Sigmoid colon (tissue), 4 donors: ENCODE results near the gene TBCK.

ENCODE experiments used
- CTCF ChIP-seq, 4 experiments: fragments of 450-650 bp in 3 of 4; fragments of 200-600 bp in 1 of 4; IDR thresholded peaks; one replicate each; pipeline ENCODE4 v1.5.1; 2016 to 2019; ENCODE audit warnings: antibody characterized with exemption in 4 of 4, mild to moderate bottlenecking in 3 of 4, moderate library complexity in 2 of 4
- EP300 ChIP-seq, 4 donors: sonication (generic); formaldehyde crosslinking; IDR thresholded peaks; one replicate each; pipeline ENCODE4 v1.6.1; 2017; ENCODE audit warnings: antibody characterized with exemption in 4 of 4
- POLR2A ChIP-seq, 2 donors: fragments of 450-650 bp; IDR thresholded peaks; one replicate each; pipeline ENCODE4 v1.6.1; 2016; ENCODE audit warnings: antibody characterized with exemption in 2 of 2, mild to moderate bottlenecking in 2 of 2, moderate library complexity in 2 of 2
- POLR2AphosphoS5 ChIP-seq, 4 donors: sonication (generic); formaldehyde crosslinking; IDR thresholded peaks; one replicate each; pipeline ENCODE4 v1.6.1; 2017; ENCODE audit warnings: antibody characterized with exemption in 4 of 4

DNA sequence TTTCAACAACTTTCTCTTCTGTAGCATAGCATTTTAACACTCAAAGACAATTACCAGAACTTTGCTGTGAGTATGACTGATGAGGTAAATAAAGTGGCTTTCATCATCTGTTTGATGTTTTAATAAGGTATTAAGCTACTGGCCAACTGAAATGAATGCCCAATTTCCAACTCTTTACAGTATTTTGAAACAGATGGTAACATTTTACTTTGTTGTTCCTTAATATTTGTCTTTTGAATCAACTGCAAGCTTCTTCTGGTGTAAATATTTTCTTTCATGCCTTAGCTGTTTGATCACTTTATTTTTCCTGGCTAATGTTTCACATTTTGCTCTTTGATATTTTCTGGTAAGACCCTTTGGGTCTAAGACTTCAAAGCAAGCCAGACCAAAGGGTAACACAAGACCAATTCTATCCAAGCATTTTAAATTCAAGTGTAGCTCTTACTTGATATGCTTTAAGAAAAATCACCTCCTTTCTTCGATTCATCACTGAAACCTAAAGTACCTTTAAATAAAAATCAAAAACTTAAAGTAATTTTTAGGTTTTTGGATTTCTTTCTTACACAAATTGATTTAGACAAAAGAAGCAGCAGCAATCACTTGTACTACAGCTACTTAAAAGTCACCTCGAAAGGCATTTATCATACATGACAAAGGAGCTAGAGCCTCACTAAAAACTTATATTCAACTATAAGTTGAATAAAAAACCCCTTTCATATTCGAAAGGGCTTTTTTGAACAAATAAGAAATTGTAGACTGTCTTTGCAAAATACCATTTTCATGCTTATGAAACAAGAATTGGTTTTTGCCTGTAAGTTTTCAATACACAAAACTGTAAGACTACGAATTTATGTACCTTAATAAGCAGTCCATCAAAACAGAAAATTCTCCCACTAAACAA is 57.6 kb downstream of the TBCK start:
- no peak for TF ChIP-seq EP300 (IDR thresholded peaks at IDR 0.05)
- TF ChIP-seq POLR2A (IDR thresholded peaks at IDR 0.05) = no peak
- TF ChIP-seq CTCF (IDR thresholded peaks at IDR 0.05) = no peak
- TF ChIP-seq POLR2AphosphoS5 (IDR thresholded peaks at IDR 0.05) = no peak
